Endodermal cell (in vitro differentiated cells): ENCODE data around the gene ACACA. TPM values are rescaled to one million over a fixed set of nuclear protein-coding genes. Genes with fewer than 3 reads are reported as not detected.

Source experiments
- DNase-seq: peaks from one replicate; pipeline ENCODE4 v3.0.0-alpha.2; 2017
- H3K27ac ChIP-seq: 2 replicates; pipeline ENCODE4 v1.5.1; 2013; ENCODE audit warnings: mild to moderate bottlenecking, low read depth, low read length, moderate library complexity
- H3K27me3 ChIP-seq: 2 replicates; pipeline ENCODE4 v1.6.1; 2013; ENCODE audit warnings: mild to moderate bottlenecking, low read length, moderate library complexity; ENCODE audit not compliant: insufficient read depth, control insufficient read depth, poor library complexity, severe bottlenecking
- H3K36me3 ChIP-seq: 2 replicates; pipeline ENCODE4 v1.7.0; 2013; ENCODE audit warnings: mild to moderate bottlenecking, low read length, moderate library complexity; ENCODE audit not compliant: control insufficient read depth, insufficient read depth
- H3K4me1 ChIP-seq: one replicate; pipeline ENCODE4 v1.7.0; 2013; ENCODE audit warnings: low read length; ENCODE audit not compliant: control insufficient read depth, insufficient read depth
- H3K4me3 ChIP-seq: 2 replicates; pipeline ENCODE4 v1.5.1; 2013; ENCODE audit warnings: mild to moderate bottlenecking, low read length, moderate library complexity
- H3K9ac ChIP-seq: 2 replicates; pipeline ENCODE4 v1.6.1; 2013; ENCODE audit warnings: mild to moderate bottlenecking, low read length, moderate library complexity; ENCODE audit not compliant: poor library complexity, severe bottlenecking; ENCODE audit errors: extremely low read depth
- H3K9me3 ChIP-seq: 2 replicates; pipeline ENCODE4 v1.6.1; 2013; ENCODE audit warnings: mild to moderate bottlenecking, low read length, moderate library complexity; ENCODE audit not compliant: control insufficient read depth
- H3K27ac Mint-ChIP-seq: 2 replicates; pipeline ENCODE4 v1.8.0; 2020; ENCODE audit warnings: mixed read lengths
- H3K27me3 Mint-ChIP-seq: 2 replicates; pipeline ENCODE4 v1.8.0; 2021; ENCODE audit warnings: mild to moderate bottlenecking, mixed read lengths; ENCODE audit not compliant: insufficient read depth
- H3K36me3 Mint-ChIP-seq: 2 replicates; pipeline ENCODE4 v1.8.0; 2020; ENCODE audit warnings: low read depth, mixed read lengths
- H3K4me1 Mint-ChIP-seq: 2 replicates; pipeline ENCODE4 v1.8.0; 2020; ENCODE audit warnings: mixed read lengths
- H3K4me3 Mint-ChIP-seq: 2 replicates; pipeline ENCODE4 v1.8.0; 2020; ENCODE audit warnings: mild to moderate bottlenecking, moderate library complexity, mixed read lengths
- H3K9me3 Mint-ChIP-seq: 2 replicates; pipeline ENCODE4 v1.8.0; 2020; ENCODE audit warnings: mild to moderate bottlenecking, mixed read lengths
- CTCF ChIP-seq: fragments of 200-600 bp; sonication (generic); conservative IDR thresholded peaks from 2 replicates; pipeline ENCODE4 v1.5.0; 2021; ENCODE audit warnings: antibody characterized with exemption, mild to moderate bottlenecking
- WGBS, 2 experiments: methylation state at CpG; one replicate each; pipeline versions ENCODE4 v1.1.5 to v1.1.7; 2013; ENCODE audit warnings: missing lambda C conversion rate in 2 of 2, mixed read lengths in 1 of 2; ENCODE audit not compliant: insufficient coverage in 1 of 2, insufficient read length in 1 of 2; 5-methylcytosine and 5-hydroxymethylcytosine counted together
- total RNA-seq, 2 donors: library from RNA; stranded (reverse); fragmentation: NEBNext Ultra II Directional in 1 of 2; extraction: Animal tissue kit (Norgen Biotek cat#: 25700) in 1 of 2; gene quantifications; 2 replicates in 1 of 2; 3 replicates in 1 of 2; pipeline ENCODE4 v1.2.1, GENCODE V29; 2021

The ACACA gene
- total RNA-seq, 2 donors from 2014 or later: 66.7 to 68.6 TPM

GRCh38 chr17:37265446-37266173, 141.0 kb downstream of the ACACA start:
- WGBS, 2 experiments: 90 to 100% methylated on average over 1 to 2 of the region's 2 CpGs

GRCh38 chr17:37261286-37261685, 145.3 kb downstream of the ACACA start:
- Mint-ChIP-seq H3K27ac (no peak overlapping the region), H3K9me3 (peaks cover 11% of the 10 kb centered on the region), H3K36me3 (peaks cover 51% of the 10 kb centered on the region), H3K4me3 (no peak overlapping the region), H3K27me3 (no peaks in the 10 kb centered on the region), H3K4me1 (peaks cover 2% of the 10 kb centered on the region)
- DNase-seq: no peak
- Histone ChIP-seq H3K9me3 (peaks cover 16% of the 10 kb centered on the region), H3K4me1 (peaks cover 3% of the 10 kb centered on the region), H3K9ac (no peak overlapping the region), H3K36me3 (peaks cover 65% of the 10 kb centered on the region), H3K4me3 (no peak overlapping the region), H3K27me3 (no peaks in the 10 kb centered on the region), H3K27ac (no peak overlapping the region)
- no peak for TF ChIP-seq CTCF
- 94 to 100% methylated on average over 1 of the region's 1 CpG for WGBS, 2 experiments

More at GRCh38 chr17:37265446-37266173, 141.0 kb downstream of the ACACA start:
- Histone ChIP-seq H3K9me3 (peaks cover 25% of the 10 kb centered on the region), H3K27me3 (no peaks in the 10 kb centered on the region), H3K4me1 (peaks cover 3% of the 10 kb centered on the region), H3K27ac (no peak overlapping the region), H3K9ac (no peak overlapping the region), H3K4me3 (no peak overlapping the region), H3K36me3 (peaks cover 78% of the 10 kb centered on the region)
- Mint-ChIP-seq H3K36me3 (peaks cover 60% of the 10 kb centered on the region), H3K9me3 (peaks cover 17% of the 10 kb centered on the region), H3K27me3 (no peaks in the 10 kb centered on the region), H3K27ac (no peak overlapping the region), H3K4me1 (peaks cover 3% of the 10 kb centered on the region), H3K4me3 (no peak overlapping the region)
- TF ChIP-seq CTCF: no peak
- no peak for DNase-seq

GRCh38 chr17:37259030-37259735, 147.5 kb downstream of the ACACA start:
- no peak for TF ChIP-seq CTCF
- no peaks in the 10 kb centered on the region for H3K27me3 Mint-ChIP-seq
- Histone ChIP-seq H3K4me1 (peaks cover 3% of the 10 kb centered on the region), H3K9ac (no peak overlapping the region), H3K27ac (no peak overlapping the region), H3K27me3 (no peaks in the 10 kb centered on the region), H3K36me3 (peaks cover 47% of the 10 kb centered on the region), H3K4me3 (no peak overlapping the region), H3K9me3 (no peaks in the 10 kb centered on the region)
- no peak overlapping the region for H3K4me3 Mint-ChIP-seq
- H3K36me3 Mint-ChIP-seq: peaks cover 35% of the 10 kb centered on the region
- peaks cover 11% of the 10 kb centered on the region for H3K4me1 Mint-ChIP-seq
- H3K9me3 Mint-ChIP-seq: no peaks in the 10 kb centered on the region
- DNase-seq: no peak
- no peak overlapping the region for H3K27ac Mint-ChIP-seq
- 94 to 98% methylated on average over 2 to 3 of the region's 3 CpGs for WGBS, 2 experiments
